ENCODE results near the gene LACRT. TPM values are rescaled to one million over a fixed set of nuclear protein-coding genes. Genes with fewer than 3 reads are reported as not detected.

The LACRT gene
- total RNA-seq, 1 donor from 2014 or later, result not detected

GRCh38 chr12:54660320-54660962 is 25.7 kb upstream of the LACRT start:
- peaks cover 9% of the 10 kb centered on the region for H3K27me3 Mint-ChIP-seq (ENCODE audit: unreplicated experiment)
- no peak overlapping the region for H3K27ac Mint-ChIP-seq (ENCODE audit: unreplicated experiment)
- no peaks in the 10 kb centered on the region for H3K4me1 Mint-ChIP-seq (ENCODE audit: unreplicated experiment)
- no peaks in the 10 kb centered on the region for H3K36me3 Mint-ChIP-seq (ENCODE audit: unreplicated experiment)
- no peak overlapping the region for H3K4me3 Mint-ChIP-seq (ENCODE audit: unreplicated experiment)
- H3K9me3 Mint-ChIP-seq (ENCODE audit: unreplicated experiment), result no peaks in the 10 kb centered on the region
- DNase-seq (ENCODE audit: extremely low spot score, unreplicated experiment), result no peak
- TF ChIP-seq, protein P1, sequence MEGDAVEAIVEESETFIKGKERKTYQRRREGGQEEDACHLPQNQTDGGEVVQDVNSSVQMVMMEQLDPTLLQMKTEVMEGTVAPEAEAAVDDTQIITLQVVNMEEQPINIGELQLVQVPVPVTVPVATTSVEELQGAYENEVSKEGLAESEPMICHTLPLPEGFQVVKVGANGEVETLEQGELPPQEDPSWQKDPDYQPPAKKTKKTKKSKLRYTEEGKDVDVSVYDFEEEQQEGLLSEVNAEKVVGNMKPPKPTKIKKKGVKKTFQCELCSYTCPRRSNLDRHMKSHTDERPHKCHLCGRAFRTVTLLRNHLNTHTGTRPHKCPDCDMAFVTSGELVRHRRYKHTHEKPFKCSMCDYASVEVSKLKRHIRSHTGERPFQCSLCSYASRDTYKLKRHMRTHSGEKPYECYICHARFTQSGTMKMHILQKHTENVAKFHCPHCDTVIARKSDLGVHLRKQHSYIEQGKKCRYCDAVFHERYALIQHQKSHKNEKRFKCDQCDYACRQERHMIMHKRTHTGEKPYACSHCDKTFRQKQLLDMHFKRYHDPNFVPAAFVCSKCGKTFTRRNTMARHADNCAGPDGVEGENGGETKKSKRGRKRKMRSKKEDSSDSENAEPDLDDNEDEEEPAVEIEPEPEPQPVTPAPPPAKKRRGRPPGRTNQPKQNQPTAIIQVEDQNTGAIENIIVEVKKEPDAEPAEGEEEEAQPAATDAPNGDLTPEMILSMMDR (IDR thresholded peaks at IDR 0.05), result no peak

DNA sequence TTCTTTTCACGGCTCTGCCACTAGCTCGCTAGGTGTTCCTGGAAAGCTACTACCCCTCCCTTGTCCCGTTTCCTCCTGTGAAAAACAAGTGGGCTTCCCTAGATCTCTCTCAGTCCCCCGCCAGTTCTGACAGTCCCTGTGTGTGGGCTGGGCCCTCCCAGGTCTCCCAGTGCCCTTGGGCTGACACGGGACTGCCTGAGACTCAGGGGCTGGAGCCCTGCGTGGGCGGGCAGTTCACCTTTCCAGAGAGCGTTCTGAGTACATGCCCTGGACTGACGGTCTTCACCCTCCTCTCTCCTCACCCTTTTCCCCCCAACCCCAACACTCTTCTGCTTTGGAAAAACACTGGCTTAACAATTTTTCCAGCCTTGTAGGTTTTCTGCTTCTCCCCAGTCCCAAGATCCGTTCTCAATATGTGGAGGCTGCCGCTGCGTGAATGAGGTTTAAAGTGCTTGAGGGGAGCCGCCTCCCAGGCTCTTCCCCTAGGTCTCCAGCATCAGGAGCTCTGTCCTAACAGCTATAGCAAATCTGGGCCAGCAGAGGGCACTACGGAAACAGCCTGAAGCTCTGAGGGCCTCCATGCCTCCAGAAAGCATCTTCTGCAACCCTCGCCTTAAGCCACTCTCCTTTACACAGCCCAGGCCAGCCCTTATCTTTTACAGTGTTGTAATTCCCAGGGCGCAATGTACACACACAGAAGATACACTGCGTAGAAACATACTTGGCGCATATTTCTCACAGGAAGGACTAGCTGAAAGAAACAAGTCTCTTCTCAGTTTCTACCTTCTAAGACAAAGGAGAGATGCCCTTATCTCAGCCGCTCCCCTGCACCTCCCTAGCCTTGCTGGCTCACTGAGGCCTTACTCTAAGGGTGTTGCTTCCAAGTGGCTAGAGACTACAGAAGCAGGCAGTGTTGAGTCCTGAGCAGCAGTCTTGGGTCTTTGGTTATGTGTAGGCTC is 23.9 kb upstream of the LACRT start:
- Mint-ChIP-seq H3K36me3 (ENCODE audit: unreplicated experiment) (no peaks in the 10 kb centered on the region), H3K27ac (ENCODE audit: unreplicated experiment) (no peak overlapping the region), H3K4me3 (ENCODE audit: unreplicated experiment) (no peak overlapping the region), H3K9me3 (ENCODE audit: unreplicated experiment) (no peaks in the 10 kb centered on the region), H3K4me1 (ENCODE audit: unreplicated experiment) (no peaks in the 10 kb centered on the region), H3K27me3 (ENCODE audit: unreplicated experiment) (peaks cover 7% of the 10 kb centered on the region)
- TF ChIP-seq, protein P1 (IDR thresholded peaks at IDR 0.05), result peak; percentile 42
- DNase-seq (ENCODE audit: extremely low spot score, unreplicated experiment), result no peak

DNA sequence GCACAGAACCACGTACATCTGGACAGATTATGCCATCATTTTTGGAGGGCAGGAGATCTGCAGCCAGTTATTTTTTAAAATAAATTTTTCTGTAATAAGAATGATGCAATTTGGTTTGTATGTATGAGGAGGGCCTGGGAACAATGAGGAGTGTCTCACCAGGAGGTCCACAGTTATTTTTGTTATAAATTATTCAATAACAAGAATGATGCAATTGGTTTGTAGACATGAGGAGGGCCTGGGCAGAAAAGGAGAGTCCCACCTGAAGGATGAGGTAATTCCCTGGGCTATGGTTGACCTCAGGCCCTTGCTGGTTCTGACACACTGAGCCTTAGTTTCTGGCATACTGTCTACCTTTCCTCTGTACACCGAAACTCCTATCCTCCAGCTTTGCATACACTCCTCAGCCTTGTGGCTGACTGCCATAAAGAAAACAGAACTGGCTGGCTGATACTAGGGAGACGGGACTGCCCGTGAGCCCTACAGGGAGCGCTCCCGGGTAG is 22.5 kb upstream of the LACRT start:
- Mint-ChIP-seq H3K9me3 (ENCODE audit: unreplicated experiment) (no peaks in the 10 kb centered on the region), H3K4me1 (ENCODE audit: unreplicated experiment) (no peaks in the 10 kb centered on the region), H3K27ac (ENCODE audit: unreplicated experiment) (no peak overlapping the region), H3K4me3 (ENCODE audit: unreplicated experiment) (no peak overlapping the region), H3K27me3 (ENCODE audit: unreplicated experiment) (peaks cover 7% of the 10 kb centered on the region), H3K36me3 (ENCODE audit: unreplicated experiment) (no peaks in the 10 kb centered on the region)
- DNase-seq (ENCODE audit: extremely low spot score, unreplicated experiment), result no peak
- TF ChIP-seq, protein P1 (IDR thresholded peaks at IDR 0.05), result no peak

DNA sequence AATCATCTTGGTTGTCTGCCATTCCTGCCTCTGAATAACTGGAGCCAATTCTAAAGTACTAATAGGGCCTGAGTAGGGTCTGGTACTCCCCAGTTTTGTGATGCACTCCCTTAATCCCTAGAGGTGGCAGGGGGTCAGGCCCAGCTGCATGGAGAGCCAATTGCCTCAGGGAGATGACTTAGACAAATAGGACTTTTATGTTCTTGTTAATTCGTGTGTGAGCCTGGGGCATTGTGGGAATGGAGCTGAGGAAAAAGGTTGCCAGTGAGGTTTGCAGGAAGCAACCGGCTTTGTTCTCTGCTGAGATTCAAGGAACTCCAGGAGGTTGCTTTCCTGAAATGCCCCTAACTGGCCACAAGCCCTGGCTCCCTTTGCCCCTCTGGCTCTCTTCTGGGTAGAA is 20.2 kb upstream of the LACRT start:
- DNase-seq (ENCODE audit: extremely low spot score, unreplicated experiment), result no peak
- Mint-ChIP-seq H3K4me1 (ENCODE audit: unreplicated experiment) (no peaks in the 10 kb centered on the region), H3K4me3 (ENCODE audit: unreplicated experiment) (no peak overlapping the region), H3K27ac (ENCODE audit: unreplicated experiment) (no peak overlapping the region), H3K36me3 (ENCODE audit: unreplicated experiment) (no peaks in the 10 kb centered on the region), H3K9me3 (ENCODE audit: unreplicated experiment) (no peaks in the 10 kb centered on the region), H3K27me3 (ENCODE audit: unreplicated experiment) (peaks cover 4% of the 10 kb centered on the region)
- TF ChIP-seq, protein P1 (IDR thresholded peaks at IDR 0.05), result no peak

- no peaks in the 10 kb centered on the region for H3K36me3 Mint-ChIP-seq (ENCODE audit: unreplicated experiment)
- no peaks in the 10 kb centered on the region for H3K4me1 Mint-ChIP-seq (ENCODE audit: unreplicated experiment)
- peaks cover 4% of the 10 kb centered on the region for H3K27me3 Mint-ChIP-seq (ENCODE audit: unreplicated experiment)
- TF ChIP-seq, protein P1 (IDR thresholded peaks at IDR 0.05), result no peak
- H3K27ac Mint-ChIP-seq (ENCODE audit: unreplicated experiment), result no peak overlapping the region
- H3K9me3 Mint-ChIP-seq (ENCODE audit: unreplicated experiment), result no peaks in the 10 kb centered on the region
- DNase-seq (ENCODE audit: extremely low spot score, unreplicated experiment), result no peak
- H3K4me3 Mint-ChIP-seq (ENCODE audit: unreplicated experiment), result no peak overlapping the region
Observed at GRCh38 chr12:54653025-54653424, 18.3 kb upstream of the LACRT start.
